Left ventricle myocardium superior (tissue), 1 donor: ENCODE measurements around the gene ADCY2. TPM values are rescaled to one million over a fixed set of nuclear protein-coding genes. Genes with fewer than 3 reads are reported as not detected.

Experiments
- ATAC-seq: fragments of 200-7000 bp; cut with Tn5 transposase; one replicate; pipeline ENCODE4 v1.9.1; 2020; ENCODE audit warnings: mild to moderate bottlenecking, moderate library complexity
- DNase-seq: peaks from one replicate; pipeline ENCODE4 v3.0.0-alpha.2; 2020
- intact Hi-C: fragments of 100-400 bp; cut with micrococcal nuclease; formaldehyde crosslinking; loops from one replicate; pipeline ENCODE4 v1.11.0; 2022
- total RNA-seq: library from RNA; stranded (reverse); fragmentation: NEBNext Ultra II Directional; extraction: Animal tissue kit (Norgen Biotek cat#: 25700); gene quantifications from one replicate; pipeline ENCODE4 v1.2.1, GENCODE V29; 2021
- donor health status: DM: no; HTN: yes; CAD: no; lungs with severe emphysema.

ADCY2 gene
- total RNA-seq, 1 donor from 2014 or later: 0.17 TPM

- ATAC-seq (no peak), DNase-seq (no peak)
- intact Hi-C loops: no loop called here
Observed at GRCh38 chr5:7793895-7794294, 398.0 kb downstream of the ADCY2 start.

GRCh38 chr5:7794311-7794710 lies 398.4 kb downstream of the ADCY2 start:
- no peak for ATAC-seq
- no peak for DNase-seq

GRCh38 chr5:7794823-7795222 lies 398.9 kb downstream of the ADCY2 start:
- DNase-seq (no peak), ATAC-seq (no peak)
- intact Hi-C loops: no loop called here

More at GRCh38 chr5:7794311-7794710, 398.4 kb downstream of the ADCY2 start:
- intact Hi-C loops: no loop called here

GRCh38 chr5:7795306-7795705 lies 399.4 kb downstream of the ADCY2 start:
- no peak for ATAC-seq
- intact Hi-C loops: no loop called here
- DNase-seq: no peak

- DNase-seq (no peak), ATAC-seq (no peak)
- intact Hi-C loops: no loop called here
Observed at GRCh38 chr5:7801891-7802614, 406.1 kb downstream of the ADCY2 start.

GRCh38 chr5:7802855-7803254 lies 406.9 kb downstream of the ADCY2 start:
- intact Hi-C loops: no loop called here
- ATAC-seq (peak; percentile 47), DNase-seq (no peak)

- intact Hi-C loops: no loop called here
- ATAC-seq: no peak
- DNase-seq: no peak
Observed at GRCh38 chr5:7803937-7804336, 408.0 kb downstream of the ADCY2 start.

- ATAC-seq: no peak
- no peak for DNase-seq
- intact Hi-C loops: no loop called here
Observed at GRCh38 chr5:7805379-7805778, 409.4 kb downstream of the ADCY2 start.

GRCh38 chr5:7808998-7809397 lies 413.1 kb downstream of the ADCY2 start:
- intact Hi-C loops: no loop called here
- DNase-seq (no peak), ATAC-seq (no peak)

- ATAC-seq: no peak
- intact Hi-C loops: no loop called here
- no peak for DNase-seq
Observed at GRCh38 chr5:7811715-7812114, 415.8 kb downstream of the ADCY2 start.

- intact Hi-C loops: no loop called here
- ATAC-seq: no peak
- no peak for DNase-seq
Observed at GRCh38 chr5:7813007-7813406, 417.1 kb downstream of the ADCY2 start.

GRCh38 chr5:7813576-7813975 lies 417.6 kb downstream of the ADCY2 start:
- no peak for ATAC-seq
- intact Hi-C loops: no loop called here
- no peak for DNase-seq

- intact Hi-C loops: no loop called here
- no peak for DNase-seq
- no peak for ATAC-seq
Observed at GRCh38 chr5:7814816-7815215, 418.9 kb downstream of the ADCY2 start.

GRCh38 chr5:7815892-7816534 lies 420.1 kb downstream of the ADCY2 start:
- intact Hi-C loops: no loop called here
- peak; percentile 97 for ATAC-seq

GRCh38 chr5:7816535-7816901 lies 420.6 kb downstream of the ADCY2 start:
- no peak for ATAC-seq
- intact Hi-C loops: no loop called here
- no peak for DNase-seq

More at GRCh38 chr5:7815892-7816534, 420.1 kb downstream of the ADCY2 start:
- peak; percentile 88 for DNase-seq

GRCh38 chr5:7822449-7822848 lies 426.5 kb downstream of the ADCY2 start:
- DNase-seq (no peak), ATAC-seq (no peak)
- intact Hi-C loops: no loop called here

GRCh38 chr5:7823594-7823993 lies 427.7 kb downstream of the ADCY2 start:
- ATAC-seq (no peak), DNase-seq (no peak)
- intact Hi-C loops: no loop called here

- ATAC-seq (no peak), DNase-seq (no peak)
- intact Hi-C loops: no loop called here
Observed at GRCh38 chr5:7824995-7825394, 429.1 kb downstream of the ADCY2 start.

GRCh38 chr5:7825630-7826029 lies 429.7 kb downstream of the ADCY2 start:
- no peak for DNase-seq
- ATAC-seq: no peak
- intact Hi-C loops: no loop called here

GRCh38 chr5:7827610-7828009 lies 431.7 kb downstream of the ADCY2 start:
- intact Hi-C loops: no loop called here
- ATAC-seq (no peak), DNase-seq (no peak)

GRCh38 chr5:7828269-7828668 lies 432.3 kb downstream of the ADCY2 start:
- ATAC-seq (peak; percentile 99), DNase-seq (peak; percentile 81)
- intact Hi-C loops: no loop called here
